Stimulated activated CD4-positive, alpha-beta T cell treated with anti-CD3 and anti-CD28 coated beads, Interleukin-1b, Interleukin-23, amount 100 ng/mL, for 1 hour (primary cell): Measurements from ENCODE around the gene GNB1.
"Not testable (repeated sequence)": the region's sequence is repeated elsewhere in the genome, so short reads cannot be mapped to it uniquely, and the experiment has no call there.

Experiments
- DNase-seq, 2 donors: peaks; one replicate each; pipeline ENCODE4 v3.0.0-alpha.2; 2020; ENCODE audit warnings: low read depth in 2 of 2

The GNB1 gene

DNA sequence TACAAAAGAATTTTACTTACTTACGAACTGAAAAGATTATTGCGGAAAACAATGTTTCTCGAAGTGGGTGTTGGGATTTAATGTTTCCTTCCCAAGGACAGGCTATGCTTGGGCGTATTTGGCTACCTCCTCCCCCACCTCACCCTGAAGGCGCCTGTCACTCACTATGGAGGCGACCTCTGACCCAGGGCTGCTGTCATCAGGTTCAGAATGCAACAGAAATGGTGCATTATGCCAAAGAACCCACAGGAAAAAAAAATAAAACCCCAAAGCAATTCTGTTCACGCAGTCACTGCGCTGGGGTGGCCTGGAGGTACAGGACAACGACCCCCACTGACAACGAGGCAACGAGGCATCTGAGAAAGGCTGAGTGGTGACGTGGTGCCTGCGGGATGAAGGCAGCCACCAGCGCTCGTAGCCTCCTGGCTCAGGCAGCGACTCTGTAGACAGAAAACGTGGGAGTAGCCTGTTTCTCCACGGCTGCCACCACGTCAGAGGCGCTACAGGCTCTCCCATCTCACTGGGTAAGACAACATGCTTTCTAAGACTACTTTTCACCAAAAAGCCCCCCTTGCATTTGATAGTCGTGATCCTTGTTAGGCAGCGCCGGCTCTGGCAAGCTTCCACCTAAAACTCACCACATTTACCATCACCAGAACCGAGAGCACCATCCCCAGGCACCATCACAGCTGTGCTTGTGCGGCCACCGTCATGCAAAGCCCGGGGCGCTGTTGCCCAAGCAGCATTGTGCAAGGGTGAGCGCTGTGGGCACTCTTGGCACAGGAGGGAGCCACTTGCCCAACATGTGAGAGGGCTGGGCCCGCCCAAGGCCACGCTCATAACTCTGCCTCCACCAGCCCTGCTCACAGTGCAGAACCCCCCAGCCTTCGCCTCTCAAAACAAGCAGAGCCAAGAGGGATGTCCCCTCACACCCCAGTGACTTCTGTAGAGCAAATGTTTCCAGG is 126.9 kb downstream of the GNB1 start:
- no peak for DNase-seq

DNA sequence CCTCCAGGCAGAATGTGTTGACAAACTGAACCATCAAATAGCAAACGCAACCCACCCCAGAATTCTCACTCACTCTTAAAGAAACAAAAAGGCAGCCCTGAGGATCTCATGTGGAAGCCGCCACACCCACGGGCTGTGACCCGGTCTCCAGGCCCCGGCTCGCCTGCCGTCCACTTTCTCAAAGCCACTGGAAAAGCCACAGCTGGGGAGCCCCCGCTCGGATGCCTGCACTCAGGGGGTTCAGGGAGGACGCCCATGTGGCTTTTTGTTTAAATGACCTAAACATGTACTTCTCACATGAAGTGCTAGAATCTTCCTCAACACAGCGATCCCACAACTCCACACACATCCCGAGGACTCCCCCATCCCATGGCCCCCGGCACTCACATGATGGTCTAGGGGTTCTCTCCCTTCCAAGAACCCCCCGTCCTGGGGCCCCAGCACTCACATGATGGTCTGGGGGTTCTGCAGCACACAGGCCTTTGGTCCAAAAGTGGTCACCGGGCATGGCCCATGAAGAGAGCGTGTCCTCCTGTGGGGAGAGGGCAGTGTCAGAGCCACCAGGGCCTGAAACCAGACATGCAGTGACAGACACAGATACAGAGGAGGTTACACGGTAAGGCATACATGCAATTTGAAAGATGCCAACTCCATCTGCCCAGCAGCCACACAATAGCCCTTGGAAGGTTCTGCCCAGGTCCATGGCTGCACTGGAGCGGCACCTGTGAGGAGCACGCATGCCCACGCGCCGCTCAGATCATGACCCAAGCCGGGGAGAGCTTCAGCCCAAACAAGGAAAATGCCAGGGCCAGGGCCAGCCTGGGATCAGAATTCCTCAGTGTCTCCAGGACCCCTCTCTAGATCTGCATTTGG is 129.1 kb downstream of the GNB1 start:
- DNase-seq = no peak

DNA sequence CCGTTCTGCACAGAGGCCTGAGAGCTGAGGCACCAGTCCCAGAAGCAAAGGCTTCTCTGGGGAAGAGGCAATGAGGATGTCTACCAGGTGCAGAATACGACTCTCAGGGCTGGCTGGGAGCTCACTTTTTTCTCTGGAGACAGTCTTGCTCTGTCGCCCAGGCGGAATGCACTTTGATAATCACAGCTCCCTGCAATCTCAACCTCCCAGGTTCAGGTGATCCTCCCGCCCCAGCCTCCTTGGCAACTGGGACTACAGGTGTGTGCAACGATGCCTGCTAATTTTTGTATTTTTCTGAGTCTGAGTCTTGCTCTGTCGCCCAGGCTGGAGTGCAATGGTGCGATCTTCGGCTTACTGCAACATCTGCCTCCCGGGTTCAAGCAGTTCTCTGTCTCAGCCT is 130.2 kb downstream of the GNB1 start:
- DNase-seq = no peak

DNA sequence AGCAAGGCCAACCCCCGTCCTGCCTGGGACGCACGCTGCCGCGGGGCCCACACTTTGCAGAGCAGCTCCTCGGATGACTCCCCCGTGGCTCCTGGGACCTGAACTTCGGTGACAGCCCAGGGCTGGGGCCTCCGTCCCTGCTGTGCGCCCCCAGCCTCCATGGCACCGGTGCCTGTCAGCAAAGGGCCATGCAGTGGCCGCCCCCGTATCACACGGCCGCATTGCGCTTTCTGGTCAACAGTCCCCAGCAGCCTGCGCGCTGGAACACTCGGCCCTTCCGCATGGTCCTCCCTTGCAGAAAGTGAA is 130.6 kb downstream of the GNB1 start:
- DNase-seq = no peak

DNA sequence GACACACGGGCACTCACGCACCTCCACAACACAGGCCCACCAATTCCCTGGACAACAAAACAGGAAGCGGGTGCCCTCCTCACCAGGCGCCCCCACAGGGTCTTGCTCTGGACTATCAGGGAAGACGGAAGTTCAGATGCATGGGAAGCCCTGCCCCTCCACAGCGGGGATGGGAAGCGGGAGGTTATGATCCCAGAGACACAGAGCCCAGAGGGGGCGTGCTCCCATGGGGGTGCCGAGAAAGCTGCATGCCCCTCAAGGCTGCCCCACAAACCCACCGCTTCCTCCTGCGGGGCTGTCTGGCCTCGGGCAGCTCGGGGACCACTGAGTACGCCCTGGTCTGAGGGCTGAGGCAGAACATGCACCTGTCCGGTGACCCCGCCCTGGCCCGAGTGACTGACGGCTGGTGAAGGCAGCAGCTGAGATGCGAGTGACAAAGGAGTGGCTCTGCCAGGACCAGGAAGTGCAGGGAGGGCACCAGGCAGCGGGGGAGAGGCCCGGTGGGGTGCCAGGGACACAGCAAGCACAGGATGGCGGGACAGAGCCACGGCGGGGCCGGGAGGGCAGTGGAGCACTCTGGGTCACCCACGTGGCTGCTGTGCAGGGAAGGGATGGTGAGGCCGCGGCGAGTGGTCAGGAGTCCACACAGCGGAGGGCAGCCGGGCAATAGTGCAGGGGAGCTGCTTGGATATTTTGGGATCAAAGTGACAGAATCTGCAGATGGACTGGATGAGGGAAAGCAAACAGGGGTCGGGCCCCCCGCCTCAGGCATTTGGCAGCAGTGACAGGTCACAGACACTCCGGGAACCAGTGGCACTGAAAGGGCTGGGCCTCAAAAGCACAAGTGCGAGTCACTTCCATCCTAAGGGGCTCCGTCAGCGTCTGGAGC is 131.2 kb downstream of the GNB1 start:
- no peak for DNase-seq

DNA sequence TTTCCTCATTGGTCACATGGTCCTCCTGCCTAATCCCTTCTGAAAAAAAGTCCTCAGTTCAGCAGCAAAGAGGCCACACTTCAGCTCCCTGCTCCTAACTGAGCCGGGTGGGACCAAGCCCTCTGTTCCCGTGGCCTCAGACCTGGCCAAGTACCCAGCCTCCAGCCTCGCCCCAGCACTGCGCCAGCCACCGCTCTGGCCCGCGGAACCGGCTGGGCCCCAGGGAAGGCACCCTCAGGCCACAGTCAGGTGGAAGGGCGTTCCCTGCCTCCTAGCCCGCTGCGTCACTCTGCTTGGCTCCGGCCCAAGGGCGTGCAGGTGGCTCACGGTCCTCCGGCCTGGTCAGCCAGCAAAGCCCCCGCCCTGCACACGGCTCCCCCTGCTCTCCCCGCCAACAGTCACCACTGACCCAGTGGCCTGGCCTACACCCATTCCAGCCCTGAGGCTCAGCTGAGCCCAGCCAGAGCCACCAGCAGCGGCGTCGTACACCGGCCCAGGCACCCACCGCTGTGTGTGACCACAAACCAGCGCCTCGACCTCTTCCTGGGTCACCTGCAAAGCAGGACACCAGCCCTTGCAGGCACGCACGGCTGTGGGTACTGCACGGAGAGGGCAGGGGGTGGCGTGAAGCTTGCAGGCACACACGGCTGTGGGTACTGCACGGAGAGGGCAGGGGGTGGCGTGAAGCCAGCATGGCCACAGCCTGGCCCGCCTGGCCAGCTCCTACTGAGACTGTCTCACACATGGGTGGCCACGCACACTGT is 132.0 kb downstream of the GNB1 start:
- no peak for DNase-seq

DNA sequence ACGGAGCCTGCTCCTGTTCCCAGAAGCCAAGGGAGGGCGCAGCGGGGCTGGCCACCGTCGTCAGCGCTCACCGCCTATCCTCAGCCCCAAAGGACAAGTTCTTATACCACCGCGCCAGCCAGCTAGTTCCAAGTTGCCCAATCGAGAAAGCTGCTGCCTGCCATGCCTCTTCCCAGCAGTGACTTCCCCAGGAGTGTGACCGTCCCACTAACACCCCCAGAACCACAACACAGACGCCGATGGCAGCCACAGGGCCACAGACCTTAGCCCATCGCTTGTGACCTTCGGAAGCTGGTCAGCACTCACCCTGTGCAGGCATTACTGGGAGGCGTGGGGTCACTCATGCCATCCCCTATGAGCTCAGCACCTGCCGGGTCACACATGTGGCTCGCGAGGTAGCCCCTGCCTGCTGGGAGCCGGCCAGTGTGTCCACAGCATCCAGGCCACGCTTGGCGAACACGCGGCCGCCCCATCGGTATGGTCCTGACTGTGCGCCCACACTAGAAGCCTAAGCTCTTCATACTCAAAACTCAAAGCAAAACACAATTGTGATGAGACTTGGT is 132.7 kb downstream of the GNB1 start:
- no peak for DNase-seq

DNA sequence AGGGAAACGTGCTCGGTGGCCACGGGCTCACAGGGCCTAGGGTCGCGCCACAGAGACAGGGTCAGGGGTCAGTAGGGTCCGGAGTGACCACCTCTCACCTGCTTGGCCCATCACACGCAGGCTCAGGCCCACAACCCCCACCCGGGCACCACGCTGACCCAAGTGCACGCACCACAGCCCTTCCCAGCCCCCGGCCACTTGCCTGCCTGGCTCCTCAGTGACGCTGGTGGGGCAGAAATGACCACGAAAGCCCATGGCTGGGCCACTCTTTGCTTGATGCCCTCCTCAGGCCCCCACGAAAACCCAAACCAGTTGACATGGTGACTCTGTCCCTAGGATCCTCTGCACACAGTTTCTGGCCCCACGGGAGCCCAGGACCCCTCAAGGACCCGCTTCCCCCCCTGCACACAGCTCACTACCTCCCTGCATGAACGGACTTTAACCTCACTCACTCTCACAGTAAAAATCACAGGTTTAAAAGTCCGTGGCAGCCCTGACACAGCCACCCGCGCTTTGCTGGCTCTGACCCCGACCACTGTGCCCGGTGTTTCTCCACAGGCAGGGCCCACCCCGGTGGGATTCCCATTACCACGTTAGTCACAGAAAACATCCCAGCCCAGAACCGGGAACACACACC is 133.3 kb downstream of the GNB1 start:
- no peak for DNase-seq

DNA sequence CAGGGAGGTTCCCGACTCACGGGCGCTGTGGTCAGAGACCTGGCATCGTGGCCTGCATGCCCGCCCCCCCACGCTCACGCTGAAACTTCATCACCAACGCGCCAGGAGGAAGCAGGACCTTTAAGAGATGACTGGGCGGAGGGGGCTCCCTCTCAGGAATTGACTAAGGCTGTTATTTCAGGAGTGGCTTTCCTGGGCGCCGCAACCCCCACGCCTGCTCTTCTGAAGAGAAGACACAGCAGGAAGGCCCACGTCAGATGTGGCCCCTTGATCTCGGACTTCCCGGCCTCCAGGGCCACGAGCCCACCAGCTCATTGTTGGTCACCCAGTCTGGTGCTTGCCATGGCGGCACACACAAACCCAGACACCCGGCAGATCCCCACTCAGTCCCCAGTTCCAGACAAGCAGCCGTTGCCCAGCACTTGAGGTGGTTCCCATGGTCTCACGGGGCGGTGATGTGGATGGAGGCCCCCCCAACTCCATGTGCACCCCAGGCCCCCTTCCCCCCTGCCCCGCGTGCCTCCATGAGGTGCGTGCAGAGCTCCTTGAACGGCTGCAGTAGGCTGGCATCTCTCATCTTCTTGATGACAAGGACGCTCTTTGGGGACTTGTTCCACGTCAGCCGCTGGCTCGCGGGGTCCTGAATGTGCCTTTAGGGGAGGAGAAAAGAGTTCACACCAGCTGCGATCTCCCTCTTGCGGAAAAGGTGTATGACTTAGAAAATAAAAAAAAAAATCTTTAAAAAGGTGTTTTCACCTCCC is 134.0 kb downstream of the GNB1 start:
- DNase-seq = no peak

DNA sequence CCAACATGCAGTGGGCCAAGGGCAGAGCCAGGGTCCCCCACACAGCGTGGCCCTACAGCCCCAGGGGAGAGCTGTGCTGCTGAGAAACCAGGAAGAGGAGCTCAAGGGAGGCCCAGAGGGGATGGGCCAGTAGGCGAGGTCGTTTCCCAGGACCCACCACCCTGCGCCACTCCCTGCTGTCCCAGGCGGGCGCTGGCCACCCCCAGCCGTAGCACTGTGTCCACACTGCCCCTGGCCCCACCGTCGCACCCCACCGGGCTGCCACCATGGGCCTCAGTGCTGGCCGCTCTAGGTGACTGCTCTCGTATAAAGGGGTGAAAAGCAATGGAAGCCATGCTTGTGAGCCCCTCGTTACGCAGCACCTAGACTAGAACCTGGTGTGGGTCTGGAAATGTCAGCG is 135.0 kb downstream of the GNB1 start:
- DNase-seq = no peak

DNA sequence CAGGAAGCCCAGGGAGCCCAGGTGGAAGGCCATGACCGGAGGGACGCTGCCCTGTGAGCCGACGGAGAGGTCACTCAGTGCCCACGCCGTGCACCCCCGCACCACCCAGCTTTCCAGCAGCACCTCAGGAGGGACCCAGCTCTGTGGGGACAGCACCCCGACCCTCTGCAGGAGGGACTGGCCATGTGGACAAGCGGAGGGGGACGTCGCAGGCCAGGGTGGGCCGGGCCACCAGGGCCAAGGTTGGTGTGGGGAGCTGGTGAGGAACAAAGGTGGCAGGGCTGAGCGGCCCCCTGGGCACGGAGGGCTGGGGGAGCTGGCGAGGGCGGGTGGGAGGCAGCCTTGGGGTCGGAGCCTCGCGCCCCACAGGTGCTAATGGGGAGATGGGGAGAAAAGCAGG is 135.5 kb downstream of the GNB1 start:
- DNase-seq = no peak

DNA sequence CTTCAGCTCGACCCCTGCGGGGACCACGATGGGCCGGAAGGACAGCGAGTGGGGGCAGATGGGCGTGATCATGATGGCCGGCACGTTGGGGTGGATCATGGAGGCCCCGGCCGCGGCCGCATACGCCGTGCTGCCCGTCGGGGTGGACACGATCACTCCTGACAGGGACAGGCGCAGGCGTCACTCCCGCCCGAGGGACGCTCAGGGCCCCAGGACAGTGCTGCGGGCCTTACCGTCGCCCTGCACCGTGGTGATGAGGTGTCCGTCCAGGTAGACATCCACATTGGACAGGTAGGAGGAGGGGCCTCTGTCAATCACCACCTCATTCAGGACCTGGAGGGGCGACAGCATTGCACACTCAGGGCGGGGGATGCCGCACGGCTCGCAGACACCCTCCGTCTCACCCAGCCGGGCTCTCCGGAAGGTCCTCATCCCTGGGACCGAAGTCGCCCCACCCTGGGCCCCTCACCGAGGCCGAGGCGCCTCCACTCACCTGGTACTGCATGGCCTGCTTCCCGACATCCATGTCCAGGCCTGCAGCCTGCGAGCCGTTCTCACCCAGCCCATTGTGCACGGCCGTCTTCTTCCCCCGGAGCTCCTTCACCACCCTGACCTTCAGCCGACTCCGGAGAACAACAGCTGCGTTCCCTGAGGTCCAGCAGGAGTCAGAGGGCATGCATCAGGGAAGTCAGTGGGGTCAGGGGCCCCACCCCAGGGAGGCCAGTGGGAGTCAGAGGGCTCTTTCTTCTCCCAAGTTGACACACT is 136.7 kb downstream of the GNB1 start:
- DNase-seq = no peak

DNA sequence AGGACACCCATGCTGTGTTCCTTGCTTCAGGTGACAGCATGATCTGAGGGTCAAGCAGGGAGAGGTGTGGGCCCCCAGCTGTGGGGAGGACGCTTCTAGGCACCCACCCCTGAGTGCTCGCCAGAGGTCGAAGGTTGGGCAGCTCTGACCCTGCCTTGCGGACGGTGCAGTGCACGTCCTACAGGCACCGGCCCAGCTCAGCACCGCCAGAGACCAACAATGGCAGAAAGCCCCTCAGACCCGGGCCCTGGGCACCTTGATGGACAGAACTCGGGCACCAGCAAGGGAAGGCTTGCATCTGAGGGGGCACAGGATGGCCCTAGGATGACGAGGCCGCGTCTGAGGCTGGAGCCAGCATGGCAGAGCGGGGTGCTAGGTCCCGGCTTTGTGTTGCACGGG is 137.3 kb downstream of the GNB1 start:
- no peak for DNase-seq

DNA sequence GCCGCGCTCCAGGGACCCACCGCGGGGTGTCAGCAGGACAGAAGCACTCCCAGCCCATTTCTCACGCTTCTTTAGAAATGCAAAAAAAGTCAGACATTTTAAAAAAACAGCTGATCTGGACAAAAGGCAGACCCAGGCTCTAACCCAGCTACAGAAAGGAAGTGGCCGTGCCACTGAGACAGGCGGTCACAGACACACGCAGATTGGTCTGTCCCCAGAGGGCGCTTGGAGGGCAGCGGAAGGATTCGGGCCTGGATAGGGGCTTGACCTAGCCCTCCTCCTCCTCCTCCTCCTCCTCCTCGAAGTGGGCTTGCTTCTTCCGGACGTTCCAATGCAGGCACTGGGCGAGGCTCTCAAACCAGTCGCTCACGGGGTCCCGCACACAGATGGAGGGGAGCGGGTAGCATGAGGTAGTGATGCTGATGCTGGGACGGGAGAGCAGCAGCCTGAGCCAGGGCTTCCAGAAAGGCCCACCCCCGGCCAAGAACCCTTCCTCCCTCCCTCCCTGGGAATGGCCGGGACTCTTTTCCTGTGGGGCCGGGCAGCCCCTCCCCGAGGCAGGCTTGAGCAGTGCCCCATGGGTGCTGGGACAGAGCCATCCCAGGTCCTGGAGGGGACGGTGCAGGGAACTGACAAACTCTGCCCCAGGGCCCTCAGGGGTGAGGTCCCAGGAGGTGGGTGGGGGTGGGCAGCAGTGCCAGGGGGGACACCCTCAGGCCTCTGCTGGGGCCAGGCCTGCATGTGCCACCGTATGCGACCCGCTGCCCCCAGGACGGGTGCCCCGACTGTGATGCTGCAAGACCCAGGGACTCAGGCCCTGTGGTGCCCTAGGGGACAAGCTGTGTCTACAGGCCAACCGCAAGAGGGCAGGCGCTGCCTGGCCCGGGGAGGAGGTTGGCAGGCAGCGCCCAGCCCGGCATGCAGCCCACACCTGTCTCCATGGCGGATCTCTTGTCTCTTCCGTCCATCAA is 138.0 kb downstream of the GNB1 start:
- no peak for DNase-seq

DNA sequence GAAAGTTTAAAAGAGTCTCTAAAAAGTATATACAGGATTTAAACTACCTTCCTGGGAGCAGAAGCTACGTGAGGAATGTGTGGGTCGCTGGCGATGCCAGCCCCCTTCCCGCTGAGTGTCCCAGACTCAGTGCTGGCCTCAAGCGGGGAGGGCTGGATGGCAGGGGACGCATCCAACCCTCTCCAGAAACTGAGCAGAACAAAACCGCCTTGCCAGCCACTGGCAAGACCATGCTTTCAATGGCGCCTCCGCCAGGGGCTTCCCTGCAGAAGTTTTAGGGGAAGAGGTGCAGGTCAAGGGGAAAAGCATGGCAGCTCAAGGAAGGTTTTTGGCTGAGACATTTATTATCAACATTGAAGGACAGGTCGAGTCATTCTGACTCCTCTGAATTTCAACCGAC is 138.7 kb downstream of the GNB1 start:
- no peak for DNase-seq

DNA sequence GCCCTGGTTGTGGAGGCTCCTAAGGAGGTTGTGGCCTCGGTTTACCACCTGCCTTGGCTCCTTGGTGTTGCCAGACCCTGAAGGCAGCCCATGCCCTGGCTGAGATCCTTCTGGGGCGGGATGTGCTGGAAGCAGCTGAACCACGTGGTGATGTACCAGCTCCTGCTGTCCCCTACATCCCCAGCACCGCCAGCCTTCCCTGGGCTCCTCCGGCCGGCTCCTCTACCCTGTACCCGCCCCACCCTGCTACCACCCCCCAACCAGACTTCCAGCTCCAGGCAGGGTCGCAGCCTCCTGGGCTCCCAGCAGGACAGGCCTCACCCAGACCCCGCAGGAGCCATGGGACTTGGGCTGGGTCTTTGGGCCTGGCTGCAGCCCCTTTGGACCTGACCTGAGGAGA is 140.9 kb downstream of the GNB1 start:
- DNase-seq = not testable (repeated sequence)

DNA sequence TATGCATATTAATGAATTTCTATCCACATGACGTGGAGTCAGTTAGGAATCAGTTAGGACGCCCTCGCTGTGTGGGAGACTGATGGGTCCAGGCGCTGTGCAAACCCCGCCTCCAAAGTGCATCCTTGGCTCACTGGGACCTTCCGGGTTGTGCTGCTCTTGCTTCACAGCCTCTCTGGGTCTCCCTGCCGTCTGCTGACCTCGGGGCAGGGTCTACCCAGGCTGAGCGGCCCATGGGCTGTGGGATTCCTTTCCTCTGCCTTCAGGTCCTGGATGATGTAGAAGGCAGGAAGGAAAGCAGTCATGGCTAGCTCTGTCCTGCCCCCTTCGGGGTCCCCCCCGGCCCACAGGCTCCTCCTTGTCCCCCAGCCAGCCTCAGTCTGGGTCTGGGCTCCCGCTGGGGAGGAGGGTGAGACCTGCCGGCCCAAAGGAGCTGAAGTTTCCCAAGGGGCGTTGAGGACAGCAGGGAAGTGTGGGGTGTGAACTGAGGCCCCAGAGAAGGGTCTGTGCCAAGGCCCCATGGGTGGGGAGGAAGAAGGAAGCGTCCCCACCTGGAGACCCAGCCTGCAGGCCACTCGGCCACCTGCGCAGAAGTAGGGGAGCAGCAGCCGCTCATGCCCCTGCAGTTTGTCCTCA is 142.1 kb downstream of the GNB1 start:
- no peak for DNase-seq
